ENCODE results near the gene IFTAP. TPM values are rescaled to one million over a fixed set of nuclear protein-coding genes. Genes with fewer than 3 reads are reported as not detected.

The IFTAP gene
- total and polyA plus RNA-seq, 2 of the 13 experiments (the other 11 are each of a cell fraction or from before 2014, with no cell fraction given), result 11.3 to 29.4 TPM

- no peak for TF ChIP-seq TMF1 (CRISPR knock-in tag; IDR thresholded peaks at IDR 0.05; ENCODE audit: low read depth)
- TF ChIP-seq SETDB1 (CRISPR knock-in tag; IDR thresholded peaks at IDR 0.05; ENCODE audit: borderline replicate concordance), result no peak
Observed at GRCh38 chr11:36683818-36684217, 89.5 kb downstream of the IFTAP start (continued).

DNA sequence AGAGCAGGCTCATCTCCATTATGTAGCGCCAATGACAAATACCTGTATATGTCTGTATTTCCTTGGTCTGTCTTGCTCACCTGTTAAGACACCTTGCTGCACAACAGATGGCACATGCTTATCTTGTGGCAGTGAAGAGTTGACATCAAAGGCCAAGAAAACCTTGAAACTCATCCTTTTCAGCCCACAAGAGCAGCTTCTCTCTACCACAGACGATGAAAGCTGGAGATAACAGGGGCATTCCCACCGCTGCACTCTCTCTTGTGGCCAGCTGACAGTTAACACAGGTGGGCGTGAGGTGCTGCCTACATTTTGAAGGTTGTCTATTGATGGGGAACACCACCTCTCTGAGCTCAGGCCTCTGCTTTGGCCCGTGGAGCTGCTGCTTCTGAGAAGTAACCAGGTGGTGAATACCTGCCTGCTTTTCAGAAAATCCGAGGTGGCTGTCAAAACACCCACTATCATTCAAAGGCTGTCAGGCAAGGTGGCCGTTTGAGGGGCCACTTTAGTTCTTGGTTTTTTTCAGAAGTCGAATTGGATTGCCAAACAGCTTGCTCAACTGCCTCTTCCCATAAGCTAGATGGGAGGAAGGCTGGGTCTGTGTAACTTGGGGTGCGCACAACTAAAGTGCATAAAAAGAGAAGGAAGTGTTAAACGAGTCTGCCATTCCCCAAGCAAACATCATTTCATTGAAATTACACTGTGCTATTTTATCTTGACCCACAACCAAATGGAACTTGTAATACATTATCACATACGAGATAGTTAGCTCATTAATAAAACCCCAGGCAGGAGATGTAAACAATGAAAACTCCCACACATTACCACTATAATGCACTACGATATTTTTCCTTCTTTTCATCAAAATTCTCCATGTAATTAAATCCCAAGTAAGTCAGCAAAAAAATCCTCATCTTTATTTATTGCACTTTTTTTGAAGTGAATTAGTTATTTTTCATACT is 90.8 kb downstream of the IFTAP start:
- intact Hi-C loops (cut with micrococcal nuclease; ENCODE audit: unreplicated experiment) (no loop called here), in situ Hi-C loops (cut with HindIII; ENCODE audit: extremely low pct_ligation_motif_present, low pct_unique_long_range_greater_than_20kb) (no loop called here)
- Histone ChIP-seq H3K9ac (ENCODE audit: insufficient read depth, low read depth, low read length) (no peak overlapping the region), H3K4me1 (ENCODE audit: insufficient read depth, low read length) (no peaks in the 10 kb centered on the region), H3K27ac (ENCODE audit: extremely low read length, insufficient read depth, low read length) (no peak overlapping the region), H2AFZ (ENCODE audit: low read length) (no peak overlapping the region), H3K4me2 (ENCODE audit: low read depth, low read length) (no peak overlapping the region), H3K4me3 (replicated peaks in 1 of 3; ENCODE audit: insufficient read depth in 1 of 3, low read depth in 2 of 3, low read length in 3 of 3) (no peak overlapping the region), H3K36me3 (replicated peaks in 1 of 2; ENCODE audit: control insufficient read depth in 1 of 2, insufficient read depth in 2 of 2, low read length in 2 of 2) (no peaks in the 10 kb centered on the region), H3K27me3 (ENCODE audit: control insufficient read depth in 1 of 2, insufficient read depth in 2 of 2, low read length in 2 of 2) (no peaks in the 10 kb centered on the region; a peak in 1 of 5 replicates), H3K79me2 (ENCODE audit: insufficient read depth, low read length) (no peaks in the 10 kb centered on the region), H3K9me3 (ENCODE audit: low read length) (no peaks in the 10 kb centered on the region), H4K20me1 (ENCODE audit: insufficient read depth, low read length) (no peaks in the 10 kb centered on the region)
- no TSS peak for BruUV-seq (replicated peaks)
- ChIA-PET CTCF (ENCODE audit: low intra/inter-chr PET ratio, low total read pairs) (no interaction called here), POLR2A (no interaction called here)
- FAIRE-seq (no peak), ATAC-seq (no peak), DNase-seq (ENCODE audit: low spot score) (no peak)
- TF ChIP-seq EEA1 (CRISPR knock-in tag; IDR thresholded peaks at IDR 0.05; ENCODE audit: borderline replicate concordance) (no peak), ZNF724P (CRISPR knock-in tag; IDR thresholded peaks at IDR 0.05; ENCODE audit: borderline replicate concordance) (no peak), ZNF839 (CRISPR knock-in tag; IDR thresholded peaks at IDR 0.05; ENCODE audit: borderline replicate concordance) (no peak), FOXK2 (IDR thresholded peaks at IDR 0.05) (no peak), SNRNP70 (IDR thresholded peaks at IDR 0.05; ENCODE audit: low read depth, low read length) (no peak), AKAP8 (CRISPR knock-in tag; IDR thresholded peaks at IDR 0.05) (no peak), ZNF678 (CRISPR knock-in tag; IDR thresholded peaks at IDR 0.05) (no peak), ZNF343 (CRISPR knock-in tag; IDR thresholded peaks at IDR 0.05) (no peak), ZMYM4 (CRISPR knock-in tag; IDR thresholded peaks at IDR 0.05) (no peak), ZSCAN30 (CRISPR knock-in tag; IDR thresholded peaks at IDR 0.05) (no peak), HDAC1 (CRISPR knock-in tag; IDR thresholded peaks at IDR 0.05) (no peak)
- TF ChIP-seq, protein P1, sequence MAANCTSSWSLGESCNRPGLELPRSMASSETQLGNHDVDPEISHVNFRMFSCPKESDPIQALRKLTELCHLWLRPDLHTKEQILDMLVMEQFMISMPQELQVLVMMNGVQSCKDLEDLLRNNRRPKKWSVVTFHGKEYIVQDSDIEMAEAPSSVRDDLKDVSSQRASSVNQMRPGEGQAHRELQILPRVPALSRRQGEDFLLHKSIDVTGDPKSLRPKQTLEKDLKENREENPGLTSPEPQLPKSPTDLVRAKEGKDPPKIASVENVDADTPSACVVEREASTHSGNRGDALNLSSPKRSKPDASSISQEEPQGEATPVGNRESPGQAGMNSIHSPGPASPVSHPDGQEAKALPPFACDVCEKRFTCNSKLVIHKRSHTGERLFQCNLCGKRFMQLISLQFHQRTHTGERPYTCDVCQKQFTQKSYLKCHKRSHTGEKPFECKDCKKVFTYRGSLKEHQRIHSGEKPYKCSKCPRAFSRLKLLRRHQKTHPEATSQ (CRISPR knock-in tag; IDR thresholded peaks at IDR 0.05; ENCODE audit: borderline replicate concordance), result no peak
- WGBS (ENCODE audit: low lambda C conversion rate), result 14% methylated on average over 12 of the region's 12 CpGs

Measured in HepG2 (cell line).